Nephron (organoid): ENCODE measurements around the gene KSR2.

ENCODE experiments used
- H3K27ac Mint-ChIP-seq, 3 experiments: 2 replicates each; pipeline ENCODE4 v1.8.0; 2020; ENCODE audit warnings: mixed read lengths in 3 of 3, mild to moderate bottlenecking in 2 of 3, moderate library complexity in 1 of 3
- H3K27me3 Mint-ChIP-seq: 2 replicates; pipeline ENCODE4 v1.8.0; 2021; ENCODE audit warnings: low read depth, mild to moderate bottlenecking, moderate library complexity, mixed read lengths
- H3K36me3 Mint-ChIP-seq: 2 replicates; pipeline ENCODE4 v1.8.0; 2020; ENCODE audit warnings: low read depth, mixed read lengths
- H3K4me1 Mint-ChIP-seq: 2 replicates; pipeline ENCODE4 v1.8.0; 2020; ENCODE audit warnings: mixed read lengths
- H3K4me3 Mint-ChIP-seq, 3 experiments: 2 replicates each; pipeline ENCODE4 v1.8.0; 2020; ENCODE audit warnings: mild to moderate bottlenecking in 3 of 3, mixed read lengths in 3 of 3, moderate library complexity in 2 of 3
- H3K9me3 Mint-ChIP-seq: 2 replicates; pipeline ENCODE4 v1.8.0; 2020; ENCODE audit warnings: mixed read lengths
- TF ChIP-seq, protein P1 (sequence below), 3 experiments: fragments of 200-600 bp; sonication (generic); IDR thresholded peaks; one replicate each; pipeline ENCODE4 v1.5.0; 2021; ENCODE audit warnings: antibody characterized with exemption in 3 of 3; ENCODE audit not compliant: unreplicated experiment in 3 of 3

The KSR2 gene

DNA sequence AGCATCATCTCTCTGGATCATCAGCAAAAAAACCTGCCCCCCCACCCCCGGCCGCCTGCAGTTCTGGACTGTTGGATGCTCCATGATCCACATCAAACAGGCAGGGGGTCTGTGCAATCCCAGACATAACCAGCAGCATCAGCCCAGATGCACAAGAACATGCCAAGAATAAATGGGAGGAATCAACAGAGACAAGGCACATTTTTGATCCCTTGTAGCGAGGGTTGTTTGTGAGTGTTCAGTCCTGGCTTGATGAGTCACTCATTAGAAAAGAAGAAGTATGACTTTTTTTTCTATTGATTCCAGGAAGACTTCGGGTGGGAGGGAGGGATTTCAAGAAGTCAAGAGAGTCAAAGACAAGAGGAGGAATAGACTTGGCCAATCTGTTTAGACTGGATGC, 244.2 kb downstream of the KSR2 start:
- Mint-ChIP-seq H3K4me3 (no peak overlapping the region), H3K36me3 (no peaks in the 10 kb centered on the region), H3K9me3 (no peaks in the 10 kb centered on the region), H3K27ac (no peak overlapping the region), H3K4me1 (no peaks in the 10 kb centered on the region), H3K27me3 (peaks cover 39% of the 10 kb centered on the region)
- TF ChIP-seq, protein P1, sequence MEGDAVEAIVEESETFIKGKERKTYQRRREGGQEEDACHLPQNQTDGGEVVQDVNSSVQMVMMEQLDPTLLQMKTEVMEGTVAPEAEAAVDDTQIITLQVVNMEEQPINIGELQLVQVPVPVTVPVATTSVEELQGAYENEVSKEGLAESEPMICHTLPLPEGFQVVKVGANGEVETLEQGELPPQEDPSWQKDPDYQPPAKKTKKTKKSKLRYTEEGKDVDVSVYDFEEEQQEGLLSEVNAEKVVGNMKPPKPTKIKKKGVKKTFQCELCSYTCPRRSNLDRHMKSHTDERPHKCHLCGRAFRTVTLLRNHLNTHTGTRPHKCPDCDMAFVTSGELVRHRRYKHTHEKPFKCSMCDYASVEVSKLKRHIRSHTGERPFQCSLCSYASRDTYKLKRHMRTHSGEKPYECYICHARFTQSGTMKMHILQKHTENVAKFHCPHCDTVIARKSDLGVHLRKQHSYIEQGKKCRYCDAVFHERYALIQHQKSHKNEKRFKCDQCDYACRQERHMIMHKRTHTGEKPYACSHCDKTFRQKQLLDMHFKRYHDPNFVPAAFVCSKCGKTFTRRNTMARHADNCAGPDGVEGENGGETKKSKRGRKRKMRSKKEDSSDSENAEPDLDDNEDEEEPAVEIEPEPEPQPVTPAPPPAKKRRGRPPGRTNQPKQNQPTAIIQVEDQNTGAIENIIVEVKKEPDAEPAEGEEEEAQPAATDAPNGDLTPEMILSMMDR (IDR thresholded peaks at IDR 0.05; ENCODE audit: unreplicated experiment in 3 of 3) = no peak

GRCh38 chr12:117718559-117718958, 250.2 kb downstream of the KSR2 start:
- TF ChIP-seq, protein P1 (IDR thresholded peaks at IDR 0.05; ENCODE audit: unreplicated experiment in 3 of 3) = no peak
- no peak overlapping the region for H3K27ac Mint-ChIP-seq
- peaks cover 46% of the 10 kb centered on the region for H3K27me3 Mint-ChIP-seq
- no peak overlapping the region for H3K4me3 Mint-ChIP-seq
- H3K36me3 Mint-ChIP-seq = no peaks in the 10 kb centered on the region
- no peaks in the 10 kb centered on the region for H3K4me1 Mint-ChIP-seq
- no peaks in the 10 kb centered on the region for H3K9me3 Mint-ChIP-seq

- Mint-ChIP-seq H3K9me3 (no peaks in the 10 kb centered on the region), H3K4me3 (no peak overlapping the region), H3K27me3 (peaks cover 51% of the 10 kb centered on the region), H3K4me1 (no peaks in the 10 kb centered on the region), H3K36me3 (no peaks in the 10 kb centered on the region), H3K27ac (no peak overlapping the region)
- TF ChIP-seq, protein P1 (IDR thresholded peaks at IDR 0.05; ENCODE audit: unreplicated experiment in 3 of 3) = no peak
Measured at GRCh38 chr12:117718141-117718540, 250.6 kb downstream of the KSR2 start.

DNA sequence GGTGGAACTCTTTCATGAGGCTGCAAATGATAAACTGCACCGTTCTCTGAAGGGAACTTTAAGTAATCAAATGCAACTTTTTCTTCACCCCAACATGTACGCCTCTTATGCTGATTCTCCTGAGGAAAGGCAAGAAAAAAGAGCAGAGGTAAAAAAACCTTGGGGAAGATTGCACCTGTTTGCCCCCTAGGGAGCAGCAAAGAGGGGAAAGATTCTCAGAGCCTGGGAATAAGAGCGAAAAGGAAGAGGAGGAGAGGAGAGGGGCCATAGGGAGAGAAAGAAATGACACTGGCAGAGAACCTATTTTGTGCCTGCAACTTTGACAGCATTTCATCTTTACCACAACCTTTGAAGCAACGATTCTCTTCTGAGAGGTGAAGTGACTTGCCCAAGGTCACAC, 254.6 kb downstream of the KSR2 start:
- Mint-ChIP-seq H3K27ac (no peak overlapping the region), H3K36me3 (no peaks in the 10 kb centered on the region), H3K27me3 (peaks cover 51% of the 10 kb centered on the region), H3K9me3 (peaks cover 4% of the 10 kb centered on the region), H3K4me1 (no peaks in the 10 kb centered on the region), H3K4me3 (no peak overlapping the region)
- TF ChIP-seq, protein P1 (IDR thresholded peaks at IDR 0.05; ENCODE audit: unreplicated experiment in 3 of 3) = no peak

- TF ChIP-seq, protein P1 (IDR thresholded peaks at IDR 0.05; ENCODE audit: unreplicated experiment in 3 of 3) = no peak
- Mint-ChIP-seq H3K9me3 (peaks cover 4% of the 10 kb centered on the region), H3K27ac (no peak overlapping the region), H3K27me3 (peaks cover 30% of the 10 kb centered on the region), H3K36me3 (no peaks in the 10 kb centered on the region), H3K4me1 (no peaks in the 10 kb centered on the region), H3K4me3 (no peak overlapping the region)
Measured at GRCh38 chr12:117710121-117710520, 258.7 kb downstream of the KSR2 start.

GRCh38 chr12:117707861-117708260, 260.9 kb downstream of the KSR2 start:
- H3K9me3 Mint-ChIP-seq = peaks cover 4% of the 10 kb centered on the region
- no peaks in the 10 kb centered on the region for H3K36me3 Mint-ChIP-seq
- H3K27me3 Mint-ChIP-seq = peaks cover 20% of the 10 kb centered on the region
- H3K27ac Mint-ChIP-seq = no peak overlapping the region
- TF ChIP-seq, protein P1 (IDR thresholded peaks at IDR 0.05; ENCODE audit: unreplicated experiment in 3 of 3) = no peak
- no peak overlapping the region for H3K4me3 Mint-ChIP-seq
- no peaks in the 10 kb centered on the region for H3K4me1 Mint-ChIP-seq
